Natural killer cell (primary cell): ENCODE measurements around the gene UCMA. TPM values are rescaled to one million over a fixed set of nuclear protein-coding genes. Genes with fewer than 3 reads are reported as not detected.

Experiments
- ATAC-seq, 3 donors: fragments of 150-1000 bp in 2 of 3; fragments of 200-7000 bp in 1 of 3; cut with Tn5 transposase; 1 replicate in 1 of 3; 2 replicates in 2 of 3; pipeline ENCODE4 v1.10.0; 2021; ENCODE audit warnings: mild to moderate bottlenecking in 2 of 3, moderate library complexity in 2 of 3
- DNase-seq, 2 donors: peaks; one replicate each; pipeline versions ENCODE4 v3.0.0 to v3.0.0-alpha.2; 2013 to 2021; ENCODE audit warnings: mixed read lengths in 1 of 2
- H3K27ac ChIP-seq: one replicate; pipeline ENCODE4 v1.5.1; 2013; ENCODE audit warnings: mild to moderate bottlenecking, low read length
- H3K27me3 ChIP-seq: one replicate; pipeline ENCODE4 v1.6.1; 2013; ENCODE audit warnings: low read length; ENCODE audit not compliant: control insufficient read depth, insufficient read depth
- H3K36me3 ChIP-seq: one replicate; pipeline ENCODE4 v1.6.1; 2013; ENCODE audit warnings: low read length; ENCODE audit not compliant: control insufficient read depth, insufficient read depth
- H3K4me1 ChIP-seq: one replicate; pipeline ENCODE4 v1.6.1; 2013; ENCODE audit warnings: low read length; ENCODE audit not compliant: control insufficient read depth, insufficient read depth
- H3K4me3 ChIP-seq: one replicate; pipeline ENCODE4 v1.5.1; 2013; ENCODE audit warnings: low read length
- H3K9me3 ChIP-seq: one replicate; pipeline ENCODE4 v1.6.1; 2013; ENCODE audit warnings: low read length; ENCODE audit not compliant: control insufficient read depth, insufficient read depth
- H3K27ac Mint-ChIP-seq, 2 donors: one replicate each; pipeline ENCODE4 v1.8.0; 2022; ENCODE audit warnings: mild to moderate bottlenecking in 2 of 2, mixed read lengths in 2 of 2, moderate library complexity in 1 of 2
- H3K27me3 Mint-ChIP-seq, 2 donors: one replicate each; pipeline ENCODE4 v1.8.0; 2022; ENCODE audit warnings: low read depth in 2 of 2, mixed read lengths in 2 of 2
- H3K36me3 Mint-ChIP-seq: one replicate; pipeline ENCODE4 v1.8.0; 2022; ENCODE audit warnings: mixed read lengths
- H3K4me1 Mint-ChIP-seq, 2 donors: one replicate each; pipeline ENCODE4 v1.8.0; 2022; ENCODE audit warnings: mixed read lengths in 2 of 2
- H3K4me3 Mint-ChIP-seq: one replicate; pipeline ENCODE4 v1.8.0; 2022; ENCODE audit warnings: mild to moderate bottlenecking, moderate library complexity, mixed read lengths
- H3K9me3 Mint-ChIP-seq, 2 donors: one replicate each; pipeline ENCODE4 v1.8.0; 2022; ENCODE audit warnings: mixed read lengths in 2 of 2
- WGBS: methylation state at CpG from one replicate; pipeline ENCODE4 v1.1.7; 2013; ENCODE audit warnings: missing lambda C conversion rate; ENCODE audit not compliant: insufficient coverage; 5-methylcytosine and 5-hydroxymethylcytosine counted together
- intact Hi-C: fragments of 100-400 bp; cut with micrococcal nuclease; formaldehyde crosslinking; loops from one replicate; pipeline ENCODE4 v1.14.2; 2022
- total RNA-seq, 4 donors: library from RNA; stranded (reverse); fragments of 120-200 nt in 1 of 4; gene quantifications; one replicate each; pipeline versions ENCODE4 v1.2.3 to v1.2.4, GENCODE V29; 2013 to 2022
- TF ChIP-seq, protein P1 (sequence below): fragments of 200-600 bp; IDR thresholded peaks from one replicate; pipeline ENCODE4 v1.8.0; 2022; ENCODE audit warnings: antibody characterized with exemption

The UCMA gene
- total RNA-seq, 3 donors from 2014 or later (not counting 1 experiment from before 2014, with no cell fraction given), result not detected

DNA sequence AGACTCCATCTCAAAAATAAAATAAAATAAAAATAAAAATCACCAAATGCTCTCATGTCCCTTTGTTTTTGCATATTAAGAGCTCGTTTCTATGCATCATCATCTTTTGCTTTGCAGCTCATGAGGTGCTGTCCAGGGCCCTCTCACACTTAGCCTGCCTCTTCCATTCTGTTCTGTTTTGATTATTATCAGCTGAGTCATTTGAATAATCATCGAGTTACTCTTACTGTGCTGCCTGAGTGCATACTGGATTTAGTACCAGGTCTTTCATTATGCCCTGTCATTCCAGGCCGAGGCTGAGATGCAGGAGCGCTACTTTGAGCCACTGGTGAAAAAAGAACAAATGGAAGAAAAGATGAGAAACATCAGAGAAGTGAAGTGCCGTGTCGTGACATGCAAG is 33.0 kb downstream of the UCMA start:
- intact Hi-C loops, result no loop called here
- Mint-ChIP-seq H3K4me3 (no peak overlapping the region), H3K27me3 (no peaks in the 10 kb centered on the region), H3K9me3 (no peaks in the 10 kb centered on the region), H3K4me1 (no peaks in the 10 kb centered on the region), H3K36me3 (no peaks in the 10 kb centered on the region), H3K27ac (no peak overlapping the region)
- DNase-seq (no peak), ATAC-seq (no peak)
- Histone ChIP-seq H3K27ac (no peak overlapping the region), H3K4me3 (no peak overlapping the region), H3K9me3 (no peaks in the 10 kb centered on the region), H3K4me1 (no peaks in the 10 kb centered on the region), H3K36me3 (no peaks in the 10 kb centered on the region), H3K27me3 (no peaks in the 10 kb centered on the region)
- TF ChIP-seq, protein P1, sequence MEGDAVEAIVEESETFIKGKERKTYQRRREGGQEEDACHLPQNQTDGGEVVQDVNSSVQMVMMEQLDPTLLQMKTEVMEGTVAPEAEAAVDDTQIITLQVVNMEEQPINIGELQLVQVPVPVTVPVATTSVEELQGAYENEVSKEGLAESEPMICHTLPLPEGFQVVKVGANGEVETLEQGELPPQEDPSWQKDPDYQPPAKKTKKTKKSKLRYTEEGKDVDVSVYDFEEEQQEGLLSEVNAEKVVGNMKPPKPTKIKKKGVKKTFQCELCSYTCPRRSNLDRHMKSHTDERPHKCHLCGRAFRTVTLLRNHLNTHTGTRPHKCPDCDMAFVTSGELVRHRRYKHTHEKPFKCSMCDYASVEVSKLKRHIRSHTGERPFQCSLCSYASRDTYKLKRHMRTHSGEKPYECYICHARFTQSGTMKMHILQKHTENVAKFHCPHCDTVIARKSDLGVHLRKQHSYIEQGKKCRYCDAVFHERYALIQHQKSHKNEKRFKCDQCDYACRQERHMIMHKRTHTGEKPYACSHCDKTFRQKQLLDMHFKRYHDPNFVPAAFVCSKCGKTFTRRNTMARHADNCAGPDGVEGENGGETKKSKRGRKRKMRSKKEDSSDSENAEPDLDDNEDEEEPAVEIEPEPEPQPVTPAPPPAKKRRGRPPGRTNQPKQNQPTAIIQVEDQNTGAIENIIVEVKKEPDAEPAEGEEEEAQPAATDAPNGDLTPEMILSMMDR, result no peak
- 84% methylated on average over 6 of the region's 6 CpGs for WGBS

DNA sequence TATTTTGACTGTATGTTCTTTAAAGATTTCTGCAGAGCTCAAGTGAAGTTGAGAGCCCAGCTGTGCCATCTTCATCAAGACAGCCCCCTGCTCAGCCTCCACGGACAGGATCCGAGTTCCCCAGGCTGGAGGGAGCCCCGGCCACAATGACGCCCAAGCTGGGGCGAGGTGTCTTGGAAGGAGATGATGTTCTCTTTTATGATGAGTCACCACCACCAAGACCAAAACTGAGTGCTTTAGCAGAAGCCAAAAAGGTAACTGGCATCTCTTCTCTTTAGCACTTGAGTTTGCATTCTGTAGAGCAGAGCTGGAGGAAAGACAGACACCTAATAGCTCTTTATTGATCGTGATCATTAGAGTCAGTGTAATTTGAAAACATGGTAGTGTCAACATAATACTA is 39.2 kb downstream of the UCMA start:
- TF ChIP-seq, protein P1, result no peak
- Mint-ChIP-seq H3K4me1 (no peaks in the 10 kb centered on the region), H3K27me3 (no peaks in the 10 kb centered on the region), H3K27ac (no peak overlapping the region), H3K36me3 (no peaks in the 10 kb centered on the region), H3K9me3 (no peaks in the 10 kb centered on the region), H3K4me3 (no peak overlapping the region)
- Histone ChIP-seq H3K9me3 (no peaks in the 10 kb centered on the region), H3K36me3 (no peaks in the 10 kb centered on the region), H3K27ac (no peak overlapping the region), H3K27me3 (no peaks in the 10 kb centered on the region), H3K4me1 (no peaks in the 10 kb centered on the region), H3K4me3 (no peak overlapping the region)
- DNase-seq, result no peak
- intact Hi-C loops, result no loop called here
- no peak for ATAC-seq
- WGBS, result 96% methylated on average over 4 of the region's 6 CpGs

DNA sequence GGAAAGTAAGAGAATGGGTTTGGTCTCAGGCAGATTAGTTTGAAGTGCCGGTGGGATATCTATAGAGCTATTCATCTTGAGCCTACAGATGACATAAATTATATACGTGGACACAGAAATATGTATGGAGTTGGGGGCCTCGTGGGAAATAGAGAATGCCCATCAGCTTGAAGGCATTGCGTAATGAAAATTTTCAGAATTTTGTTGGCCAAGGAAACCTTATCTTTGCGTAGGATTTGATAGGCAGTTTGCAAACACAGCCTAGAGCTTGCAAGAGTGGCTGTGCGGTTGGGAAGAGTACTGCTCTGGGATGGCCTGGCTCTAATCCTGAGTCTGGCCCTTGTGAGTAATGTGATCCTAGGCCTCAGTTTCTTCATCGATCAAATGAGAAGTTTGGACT is 40.5 kb downstream of the UCMA start:
- Mint-ChIP-seq H3K4me1 (no peaks in the 10 kb centered on the region), H3K4me3 (no peak overlapping the region)

DNA sequence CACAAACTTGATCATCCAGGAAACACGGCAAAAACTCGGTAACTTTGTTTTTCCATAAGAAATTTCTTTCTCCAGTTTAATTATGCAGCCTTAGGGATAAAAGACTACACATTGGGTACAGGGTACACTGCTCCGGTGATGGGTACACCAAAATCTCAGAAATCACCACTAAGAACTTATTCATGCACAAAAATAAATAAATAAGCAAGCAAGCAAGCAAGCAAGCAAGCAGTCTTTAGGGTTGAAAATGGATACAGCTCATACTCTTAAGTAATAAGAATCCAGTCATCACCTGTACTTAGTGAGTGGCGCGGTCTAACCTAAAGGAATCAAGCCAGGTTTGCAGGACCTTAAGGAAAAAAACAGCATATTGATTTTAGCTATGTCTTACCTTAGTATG is 42.8 kb downstream of the UCMA start:
- no peaks in the 10 kb centered on the region for H3K27me3 ChIP-seq
- intact Hi-C loops, result no loop called here
- WGBS, result 98% methylated on average over 5 of the region's 5 CpGs
- H3K4me3 Mint-ChIP-seq, result no peak overlapping the region
- no peak overlapping the region for H3K27ac Mint-ChIP-seq
- no peak overlapping the region for H3K27ac ChIP-seq
- H3K36me3 ChIP-seq, result no peaks in the 10 kb centered on the region
- no peak overlapping the region for H3K4me3 ChIP-seq
- no peaks in the 10 kb centered on the region for H3K27me3 Mint-ChIP-seq
- no peaks in the 10 kb centered on the region for H3K36me3 Mint-ChIP-seq
- TF ChIP-seq, protein P1, result no peak
- DNase-seq (no peak), ATAC-seq (no peak)
- no peaks in the 10 kb centered on the region for H3K9me3 Mint-ChIP-seq
- no peaks in the 10 kb centered on the region for H3K4me1 ChIP-seq
- no peaks in the 10 kb centered on the region for H3K4me1 Mint-ChIP-seq
- H3K9me3 ChIP-seq, result no peaks in the 10 kb centered on the region

More for the DNA sequence above, 40.5 kb downstream of the UCMA start:
- WGBS, result 97% methylated on average over 7 of the region's 7 CpGs
- H3K9me3 Mint-ChIP-seq, result no peaks in the 10 kb centered on the region
- Histone ChIP-seq H3K27ac (no peak overlapping the region), H3K4me1 (no peaks in the 10 kb centered on the region), H3K27me3 (no peaks in the 10 kb centered on the region), H3K36me3 (no peaks in the 10 kb centered on the region), H3K9me3 (no peaks in the 10 kb centered on the region), H3K4me3 (no peak overlapping the region)
- no peaks in the 10 kb centered on the region for H3K36me3 Mint-ChIP-seq
- no peak for DNase-seq
- H3K27me3 Mint-ChIP-seq, result no peaks in the 10 kb centered on the region
- TF ChIP-seq, protein P1, result no peak
- no peak for ATAC-seq
- H3K27ac Mint-ChIP-seq, result no peak overlapping the region
- intact Hi-C loops, result no loop called here
